WTC11 (cell line): ENCODE measurements around the gene AVPR2. TPM values are rescaled to one million over a fixed set of nuclear protein-coding genes. Genes with fewer than 3 reads are reported as not detected.

Source experiments
- ATAC-seq: fragments of 200-7000 bp; cut with Tn5 transposase; 2 replicates; pipeline ENCODE4 v1.10.0; 2021; ENCODE audit warnings: mild to moderate bottlenecking, moderate library complexity
- CTCF ChIA-PET: fragments of 300-600 bp; sonication (Branson Sonifier 250); formaldehyde crosslinking; loops from one replicate; lab custom pipeline; 2021; ENCODE audit warnings: antibody characterized with exemption; lab: Charles Lee
- POLR2A ChIA-PET: fragments of 350-600 bp; sonication (Branson Sonifier 250); formaldehyde crosslinking; loops from one replicate; lab custom pipeline; 2021; ENCODE audit warnings: antibody characterized with exemption; lab: Charles Lee
- DNase-seq: peaks from one replicate; pipeline ENCODE4 v3.0.0; 2021; ENCODE audit warnings: low spot score
- H3K27ac Mint-ChIP-seq: 2 replicates; pipeline ENCODE4 v1.8.0; 2021; ENCODE audit warnings: mixed read lengths
- H3K27me3 Mint-ChIP-seq: 2 replicates; pipeline ENCODE4 v1.8.0; 2021; ENCODE audit warnings: low read depth, mild to moderate bottlenecking, moderate library complexity, mixed read lengths
- H3K36me3 Mint-ChIP-seq: 2 replicates; pipeline ENCODE4 v1.8.0; 2021; ENCODE audit warnings: mixed read lengths
- H3K4me1 Mint-ChIP-seq: 2 replicates; pipeline ENCODE4 v1.8.0; 2022; ENCODE audit warnings: mixed read lengths
- H3K4me3 Mint-ChIP-seq: 2 replicates; pipeline ENCODE4 v1.8.0; 2021; ENCODE audit warnings: mild to moderate bottlenecking, moderate library complexity, mixed read lengths
- H3K9me3 Mint-ChIP-seq: 2 replicates; pipeline ENCODE4 v1.8.0; 2021; ENCODE audit warnings: mixed read lengths
- ATF1 ChIP-seq: sonication (generic); formaldehyde crosslinking; IDR thresholded peaks from 2 replicates; pipeline ENCODE4 v1.8.1; 2023; ENCODE audit warnings: mild to moderate bottlenecking, moderate library complexity, missing genetic modification reagents
- CREB1 ChIP-seq: sonication (generic); formaldehyde crosslinking; IDR thresholded peaks from 2 replicates; pipeline ENCODE4 v1.8.0; 2023; ENCODE audit warnings: mild to moderate bottlenecking, missing genetic modification reagents
- CTCF ChIP-seq: fragments of 200-600 bp; IDR thresholded peaks from 2 replicates; pipeline ENCODE4 v1.8.0; 2022; ENCODE audit warnings: antibody characterized with exemption
- E2F4 ChIP-seq: sonication (generic); formaldehyde crosslinking; IDR thresholded peaks from 2 replicates; pipeline ENCODE4 v1.8.1; 2022; ENCODE audit warnings: low read depth, mild to moderate bottlenecking, moderate library complexity, missing genetic modification reagents, borderline replicate concordance
- E2F5 ChIP-seq: sonication (generic); formaldehyde crosslinking; IDR thresholded peaks from 2 replicates; pipeline ENCODE4 v1.8.1; 2022; ENCODE audit warnings: mild to moderate bottlenecking, moderate library complexity, missing genetic modification reagents
- EMX1 ChIP-seq: fragments of 250-450 bp; sonication (Bioruptor Pico); IDR thresholded peaks from 2 replicates; pipeline ENCODE4 v1.8.0; 2021; ENCODE audit warnings: mild to moderate bottlenecking
- JAZF1 ChIP-seq: fragments of 250-450 bp; sonication (Bioruptor Pico); IDR thresholded peaks from 2 replicates; pipeline ENCODE4 v1.9.0; 2021; ENCODE audit warnings: moderate library complexity, mild to moderate bottlenecking, inconsistent platforms
- NFYB ChIP-seq: sonication (generic); formaldehyde crosslinking; conservative IDR thresholded peaks from 2 replicates; pipeline ENCODE4 v1.8.0; 2022; ENCODE audit warnings: low read depth, missing genetic modification reagents
- NR2C2 ChIP-seq: sonication (generic); formaldehyde crosslinking; IDR thresholded peaks from 2 replicates; pipeline ENCODE4 v1.8.0; 2022; ENCODE audit warnings: mild to moderate bottlenecking, missing genetic modification reagents
- OVOL2 ChIP-seq: fragments of 250-450 bp; sonication (Bioruptor Pico); IDR thresholded peaks from 2 replicates; pipeline ENCODE4 v1.9.0; 2021; ENCODE audit warnings: mild to moderate bottlenecking, borderline replicate concordance
- PRRX2 ChIP-seq: fragments of 250-450 bp; sonication (Bioruptor Pico); IDR thresholded peaks from 2 replicates; pipeline ENCODE4 v1.8.0; 2021; ENCODE audit warnings: mild to moderate bottlenecking
- SP1 ChIP-seq: sonication (generic); formaldehyde crosslinking; conservative IDR thresholded peaks from 2 replicates; pipeline ENCODE4 v1.8.1; 2022; ENCODE audit warnings: missing genetic modification reagents
- TCF7 ChIP-seq: sonication (generic); formaldehyde crosslinking; IDR thresholded peaks from 2 replicates; pipeline ENCODE4 v1.8.0; 2022; ENCODE audit warnings: mild to moderate bottlenecking, low read depth, missing genetic modification reagents, moderate library complexity
- ZBTB21 ChIP-seq: sonication (generic); formaldehyde crosslinking; IDR thresholded peaks from 2 replicates; pipeline ENCODE4 v1.8.1; 2023; ENCODE audit warnings: mild to moderate bottlenecking, missing genetic modification reagents, borderline replicate concordance
- ZNF121 ChIP-seq: sonication (generic); formaldehyde crosslinking; IDR thresholded peaks from 2 replicates; pipeline ENCODE4 v1.8.0; 2023; ENCODE audit warnings: missing genetic modification reagents
- ZNF263 ChIP-seq: sonication (generic); formaldehyde crosslinking; IDR thresholded peaks from 2 replicates; pipeline ENCODE4 v1.8.1; 2022; ENCODE audit warnings: low read depth, mild to moderate bottlenecking, moderate library complexity, missing genetic modification reagents
- total RNA-seq: library from RNA; stranded (reverse); gene quantifications from 3 replicates; pipeline ENCODE4 v1.2.3, GENCODE V29; 2021
- TF ChIP-seq, protein P1 (sequence below): sonication (generic); formaldehyde crosslinking; IDR thresholded peaks from 2 replicates; pipeline ENCODE4 v1.8.0; 2023; ENCODE audit warnings: mild to moderate bottlenecking, missing genetic modification reagents
- TF ChIP-seq, protein P2 (sequence below): fragments of 250-450 bp; sonication (Bioruptor Pico); IDR thresholded peaks from 2 replicates; pipeline ENCODE4 v1.9.0; 2021; ENCODE audit warnings: mild to moderate bottlenecking

Gene AVPR2
- total RNA-seq, 1 experiment from 2014 or later: 0.11 TPM

DNA sequence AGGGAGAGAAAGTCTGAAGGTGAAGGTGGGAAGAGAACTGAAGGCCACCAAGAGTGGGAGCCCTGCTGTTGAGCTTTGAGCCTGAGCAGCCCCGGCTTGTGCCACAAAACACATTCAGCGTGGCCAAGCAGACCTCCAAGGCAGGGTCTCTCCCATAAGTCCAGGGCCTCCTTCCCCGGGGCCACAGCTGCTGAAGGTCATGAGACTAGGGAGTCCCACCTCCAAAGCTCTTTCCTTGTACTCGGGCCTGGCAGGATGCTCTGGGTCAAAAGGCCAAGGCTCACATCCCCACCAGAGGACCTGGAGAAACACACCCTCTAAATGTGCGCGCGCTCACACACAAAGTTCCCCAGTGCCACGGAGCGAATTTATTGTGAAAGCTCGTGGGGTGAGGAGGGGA, 25.1 kb downstream of the AVPR2 start:
- TF ChIP-seq ATF1 (CRISPR knock-in tag): no peak
- TF ChIP-seq NFYB: no peak
- no peak for TF ChIP-seq OVOL2 (CRISPR knock-in tag)
- no peak for TF ChIP-seq PRRX2 (CRISPR knock-in tag)
- no peak for TF ChIP-seq TCF7 (CRISPR knock-in tag)
- TF ChIP-seq, protein P1, sequence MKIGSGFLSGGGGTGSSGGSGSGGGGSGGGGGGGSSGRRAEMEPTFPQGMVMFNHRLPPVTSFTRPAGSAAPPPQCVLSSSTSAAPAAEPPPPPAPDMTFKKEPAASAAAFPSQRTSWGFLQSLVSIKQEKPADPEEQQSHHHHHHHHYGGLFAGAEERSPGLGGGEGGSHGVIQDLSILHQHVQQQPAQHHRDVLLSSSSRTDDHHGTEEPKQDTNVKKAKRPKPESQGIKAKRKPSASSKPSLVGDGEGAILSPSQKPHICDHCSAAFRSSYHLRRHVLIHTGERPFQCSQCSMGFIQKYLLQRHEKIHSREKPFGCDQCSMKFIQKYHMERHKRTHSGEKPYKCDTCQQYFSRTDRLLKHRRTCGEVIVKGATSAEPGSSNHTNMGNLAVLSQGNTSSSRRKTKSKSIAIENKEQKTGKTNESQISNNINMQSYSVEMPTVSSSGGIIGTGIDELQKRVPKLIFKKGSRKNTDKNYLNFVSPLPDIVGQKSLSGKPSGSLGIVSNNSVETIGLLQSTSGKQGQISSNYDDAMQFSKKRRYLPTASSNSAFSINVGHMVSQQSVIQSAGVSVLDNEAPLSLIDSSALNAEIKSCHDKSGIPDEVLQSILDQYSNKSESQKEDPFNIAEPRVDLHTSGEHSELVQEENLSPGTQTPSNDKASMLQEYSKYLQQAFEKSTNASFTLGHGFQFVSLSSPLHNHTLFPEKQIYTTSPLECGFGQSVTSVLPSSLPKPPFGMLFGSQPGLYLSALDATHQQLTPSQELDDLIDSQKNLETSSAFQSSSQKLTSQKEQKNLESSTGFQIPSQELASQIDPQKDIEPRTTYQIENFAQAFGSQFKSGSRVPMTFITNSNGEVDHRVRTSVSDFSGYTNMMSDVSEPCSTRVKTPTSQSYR (CRISPR knock-in tag): no peak
- no peak for TF ChIP-seq CREB1 (CRISPR knock-in tag)
- H3K4me1 Mint-ChIP-seq: peaks cover 21% of the 10 kb centered on the region
- ATAC-seq (no peak), DNase-seq (no peak)
- no peaks in the 10 kb centered on the region for H3K27me3 Mint-ChIP-seq
- H3K27ac Mint-ChIP-seq: no peak overlapping the region
- POLR2A ChIA-PET: no interaction called here
- peaks cover 6% of the 10 kb centered on the region for H3K36me3 Mint-ChIP-seq
- H3K9me3 Mint-ChIP-seq: no peaks in the 10 kb centered on the region
- CTCF ChIA-PET: interaction anchor here (6.9 kb wide), 1 partner anchor 18 kb away, joined by 116 read pairs; the partner anchor contains the start of gene RENBP
- H3K4me3 Mint-ChIP-seq: no peak overlapping the region

- no peaks in the 10 kb centered on the region for H3K27me3 Mint-ChIP-seq
- TF ChIP-seq EMX1 (CRISPR knock-in tag) (no peak), CTCF (no peak), NR2C2 (CRISPR knock-in tag) (no peak), ZNF263 (CRISPR knock-in tag) (no peak), E2F5 (CRISPR knock-in tag) (no peak), JAZF1 (CRISPR knock-in tag) (no peak), ZNF121 (CRISPR knock-in tag) (no peak), ATF1 (CRISPR knock-in tag) (no peak), SP1 (CRISPR knock-in tag) (no peak), ZBTB21 (CRISPR knock-in tag) (no peak), E2F4 (CRISPR knock-in tag) (no peak)
- TF ChIP-seq, protein P2, sequence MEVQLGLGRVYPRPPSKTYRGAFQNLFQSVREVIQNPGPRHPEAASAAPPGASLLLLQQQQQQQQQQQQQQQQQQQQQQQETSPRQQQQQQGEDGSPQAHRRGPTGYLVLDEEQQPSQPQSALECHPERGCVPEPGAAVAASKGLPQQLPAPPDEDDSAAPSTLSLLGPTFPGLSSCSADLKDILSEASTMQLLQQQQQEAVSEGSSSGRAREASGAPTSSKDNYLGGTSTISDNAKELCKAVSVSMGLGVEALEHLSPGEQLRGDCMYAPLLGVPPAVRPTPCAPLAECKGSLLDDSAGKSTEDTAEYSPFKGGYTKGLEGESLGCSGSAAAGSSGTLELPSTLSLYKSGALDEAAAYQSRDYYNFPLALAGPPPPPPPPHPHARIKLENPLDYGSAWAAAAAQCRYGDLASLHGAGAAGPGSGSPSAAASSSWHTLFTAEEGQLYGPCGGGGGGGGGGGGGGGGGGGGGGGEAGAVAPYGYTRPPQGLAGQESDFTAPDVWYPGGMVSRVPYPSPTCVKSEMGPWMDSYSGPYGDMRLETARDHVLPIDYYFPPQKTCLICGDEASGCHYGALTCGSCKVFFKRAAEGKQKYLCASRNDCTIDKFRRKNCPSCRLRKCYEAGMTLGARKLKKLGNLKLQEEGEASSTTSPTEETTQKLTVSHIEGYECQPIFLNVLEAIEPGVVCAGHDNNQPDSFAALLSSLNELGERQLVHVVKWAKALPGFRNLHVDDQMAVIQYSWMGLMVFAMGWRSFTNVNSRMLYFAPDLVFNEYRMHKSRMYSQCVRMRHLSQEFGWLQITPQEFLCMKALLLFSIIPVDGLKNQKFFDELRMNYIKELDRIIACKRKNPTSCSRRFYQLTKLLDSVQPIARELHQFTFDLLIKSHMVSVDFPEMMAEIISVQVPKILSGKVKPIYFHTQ: no peak
- CTCF ChIA-PET: interaction anchor here (6.9 kb wide), 1 partner anchor 17 kb away, joined by 116 read pairs; the partner anchor contains the start of gene RENBP
- POLR2A ChIA-PET: no interaction called here
- H3K27ac Mint-ChIP-seq: no peak overlapping the region
- DNase-seq (no peak), ATAC-seq (no peak)
- H3K4me3 Mint-ChIP-seq: no peak overlapping the region
- H3K36me3 Mint-ChIP-seq: peaks cover 6% of the 10 kb centered on the region
- peaks cover 15% of the 10 kb centered on the region for H3K4me1 Mint-ChIP-seq
- H3K9me3 Mint-ChIP-seq: no peaks in the 10 kb centered on the region
Observed at GRCh38 chrX:153930011-153930910, 25.8 kb downstream of the AVPR2 start.
